ENCODE measurements around the gene SYNE1. TPM values are rescaled to one million over a fixed set of nuclear protein-coding genes. Genes with fewer than 3 reads are reported as not detected.

The SYNE1 gene
- polyA plus RNA-seq, 2 of the 4 experiments (the other 2 are of a cell fraction) = 10.5 to 28.5 TPM

GRCh38 chr6:152118224-152118623 lies 518.9 kb downstream of the SYNE1 start:
- CTCF ChIA-PET = no interaction called here
- ATAC-seq (no peak), DNase-seq (ENCODE audit: low read depth in 1 of 2, low spot score in 1 of 2) (no peak), FAIRE-seq (no peak)
- no peaks in the 10 kb centered on the region for H3K4me1 ChIP-seq
- no peak overlapping the region for H3K4me2 ChIP-seq
- TF ChIP-seq USF2 (IDR thresholded peaks at IDR 0.05) = no peak
- no peak for TF ChIP-seq ZC3H11A (IDR thresholded peaks at IDR 0.05)
- no peak for TF ChIP-seq KDM5A (IDR thresholded peaks at IDR 0.05)
- TF ChIP-seq ELK1 (IDR thresholded peaks at IDR 0.05; ENCODE audit: low read depth, low read length) = no peak
- TF ChIP-seq HMGXB4 (CRISPR knock-in tag; IDR thresholded peaks at IDR 0.05; ENCODE audit: borderline replicate concordance) = no peak
- TF ChIP-seq NR3C1 (IDR thresholded peaks at IDR 0.05) = no peak
- no peak for TF ChIP-seq EHMT2 (IDR thresholded peaks at IDR 0.05; ENCODE audit: low read depth)
- no peak for TF ChIP-seq ZFP36 (IDR thresholded peaks at IDR 0.05; ENCODE audit: borderline replicate concordance, partially characterized antibody)
- no peak for TF ChIP-seq ZSCAN20 (CRISPR knock-in tag; IDR thresholded peaks at IDR 0.05)
- TF ChIP-seq KDM1A (IDR thresholded peaks at IDR 0.05; ENCODE audit: low read depth) = no peak
- TF ChIP-seq REST (IDR thresholded peaks at IDR 0.05) = no peak
- H3K4me3 ChIP-seq = no peak overlapping the region
- no peak overlapping the region for H3K27ac ChIP-seq
- WGBS (ENCODE audit: missing lambda C conversion rate) = 79% methylated on average over 3 of the region's 3 CpGs
- H3K9me3 ChIP-seq = no peaks in the 10 kb centered on the region
- POLR2A ChIA-PET = no interaction called here

- DNase-seq (ENCODE audit: low read depth in 1 of 2, low spot score in 1 of 2) = no peak
- Histone ChIP-seq H3K4me1 (no peaks in the 10 kb centered on the region), H3K4me3 (no peak overlapping the region), H3K27ac (no peak overlapping the region), H3K4me2 (no peak overlapping the region), H3K9me3 (no peaks in the 10 kb centered on the region)
- TF ChIP-seq HOXA7 (CRISPR knock-in tag; IDR thresholded peaks at IDR 0.05) (no peak), CHD4 (IDR thresholded peaks at IDR 0.05; ENCODE audit: borderline replicate concordance) (no peak), SREBF2 (IDR thresholded peaks at IDR 0.05) (no peak), PHF8 (IDR thresholded peaks at IDR 0.05; ENCODE audit: borderline replicate concordance, low read depth) (no peak), ELK1 (IDR thresholded peaks at IDR 0.05; ENCODE audit: low read depth, low read length) (no peak), ATOH8 (CRISPR knock-in tag; IDR thresholded peaks at IDR 0.05; ENCODE audit: low read depth) (no peak)
- 95% methylated on average over 8 of the region's 9 CpGs for WGBS (ENCODE audit: missing lambda C conversion rate)
- ChIA-PET POLR2A (no interaction called here), CTCF (no interaction called here)
- no peak for FAIRE-seq
- ATAC-seq = no peak
Observed at GRCh38 chr6:152117156-152118133, 519.7 kb downstream of the SYNE1 start.

All from A549 (cell line).